Fibroblast of the aortic adventitia (primary cell): ENCODE data around the gene KLHL29. TPM values are rescaled to one million over a fixed set of nuclear protein-coding genes. Genes with fewer than 3 reads are reported as not detected.
A peak's percentile ranks its signal among the peaks of the same experiment; 100 is the strongest.

ENCODE experiments used
- DNase-seq: peaks from one replicate; pipeline ENCODE4 v3.0.0-alpha.2; 2010; ENCODE audit warnings: low read depth
- H3K4me3 ChIP-seq: 2 replicates; pipeline ENCODE4 v1.5.1; 2011; ENCODE audit warnings: low read depth, mild to moderate bottlenecking, control low read depth, low read length, moderate library complexity
- CTCF ChIP-seq: IDR thresholded peaks from 2 replicates; pipeline ENCODE4 v1.5.1; 2011; ENCODE audit warnings: mild to moderate bottlenecking, low read length, control low read depth, inconsistent platforms; ENCODE audit not compliant: insufficient read depth
- total RNA-seq: library from RNA; depleted of rRNA; stranded (reverse); fragments of >200 nt; gene quantifications from 2 replicates; pipeline ENCODE4 v1.2.3, GENCODE V29; 2012; ENCODE audit warnings: low replicate concordance

KLHL29 gene
- total RNA-seq, 1 donor = 4.7 TPM

GRCh38 chr2:23497536-23497935, 112.6 kb downstream of the KLHL29 start:
- TF ChIP-seq CTCF = no peak
- DNase-seq = no peak
- no peak overlapping the region for H3K4me3 ChIP-seq

- no peak for TF ChIP-seq CTCF
- DNase-seq = peak; percentile 66
- H3K4me3 ChIP-seq = no peak overlapping the region
These were observed 114.0 kb downstream of the KLHL29 start for GRCh38 chr2:23498943-23499342.

GRCh38 chr2:23499439-23499838, 114.5 kb downstream of the KLHL29 start:
- no peak for DNase-seq
- no peak overlapping the region for H3K4me3 ChIP-seq
- TF ChIP-seq CTCF = no peak

- DNase-seq = no peak
- no peak overlapping the region for H3K4me3 ChIP-seq
- no peak for TF ChIP-seq CTCF
These were observed 115.9 kb downstream of the KLHL29 start for GRCh38 chr2:23500836-23501235.

GRCh38 chr2:23502096-23502495, 117.1 kb downstream of the KLHL29 start:
- DNase-seq = no peak

GRCh38 chr2:23503097-23503496, 118.1 kb downstream of the KLHL29 start:
- DNase-seq = no peak
- TF ChIP-seq CTCF = no peak
- no peak overlapping the region for H3K4me3 ChIP-seq

More at GRCh38 chr2:23502096-23502495, 117.1 kb downstream of the KLHL29 start:
- no peak overlapping the region for H3K4me3 ChIP-seq
- no peak for TF ChIP-seq CTCF

GRCh38 chr2:23503682-23504081, 118.7 kb downstream of the KLHL29 start:
- no peak overlapping the region for H3K4me3 ChIP-seq
- DNase-seq = no peak
- no peak for TF ChIP-seq CTCF
